ENCODE measurements around the gene P2RX5.

- no peak for TF ChIP-seq SUZ12 (IDR thresholded peaks at IDR 0.05; ENCODE audit: extremely low read depth, insufficient read depth, insufficient read length)
- no peak for TF ChIP-seq YY1 (IDR thresholded peaks at IDR 0.05; ENCODE audit: insufficient read depth, insufficient read length)
- TF ChIP-seq ZNF274 (IDR thresholded peaks at IDR 0.05; ENCODE audit: low read depth, low read length) = no peak
Observed at GRCh38 chr17:3710951-3711383, 15.0 kb upstream of the P2RX5 start.
